ENCODE results near the gene ARHGAP24.

Gene ARHGAP24

DNA sequence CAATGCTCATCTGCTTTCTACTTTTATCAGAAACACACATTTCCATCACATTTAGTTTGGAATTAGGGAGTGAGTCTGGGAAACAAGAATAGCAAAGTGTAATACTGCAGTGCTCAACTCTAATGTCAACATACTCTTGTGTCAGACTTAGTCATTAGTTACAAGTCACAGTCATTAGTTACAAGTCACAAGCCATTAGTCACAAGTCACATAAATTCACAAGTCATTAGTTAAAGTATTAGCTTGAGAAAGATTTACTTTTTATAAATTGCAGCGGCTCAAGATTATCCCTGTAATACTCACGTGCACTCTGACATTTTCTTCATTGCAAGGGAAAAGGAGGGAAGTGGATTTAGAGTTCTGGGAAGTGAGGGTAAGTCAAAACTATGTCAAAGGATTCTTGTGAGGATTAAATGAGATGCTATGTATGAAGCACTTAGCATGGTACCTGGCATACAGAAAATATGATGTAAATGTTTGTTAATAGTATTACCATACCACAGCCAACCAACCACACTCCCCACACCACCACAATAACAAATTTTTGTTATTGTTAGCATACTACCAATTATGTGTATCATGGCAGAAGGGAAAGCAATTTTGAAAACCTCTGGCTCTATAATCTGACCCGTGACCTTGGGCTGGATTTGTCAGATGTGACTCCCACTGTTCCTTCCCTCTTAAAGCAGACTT is 116.6 kb downstream of the ARHGAP24 start:
- DNase-seq: no peak

GRCh38 chr4:85595098-85595775 is 120.3 kb downstream of the ARHGAP24 start:
- no peak for DNase-seq

DNA sequence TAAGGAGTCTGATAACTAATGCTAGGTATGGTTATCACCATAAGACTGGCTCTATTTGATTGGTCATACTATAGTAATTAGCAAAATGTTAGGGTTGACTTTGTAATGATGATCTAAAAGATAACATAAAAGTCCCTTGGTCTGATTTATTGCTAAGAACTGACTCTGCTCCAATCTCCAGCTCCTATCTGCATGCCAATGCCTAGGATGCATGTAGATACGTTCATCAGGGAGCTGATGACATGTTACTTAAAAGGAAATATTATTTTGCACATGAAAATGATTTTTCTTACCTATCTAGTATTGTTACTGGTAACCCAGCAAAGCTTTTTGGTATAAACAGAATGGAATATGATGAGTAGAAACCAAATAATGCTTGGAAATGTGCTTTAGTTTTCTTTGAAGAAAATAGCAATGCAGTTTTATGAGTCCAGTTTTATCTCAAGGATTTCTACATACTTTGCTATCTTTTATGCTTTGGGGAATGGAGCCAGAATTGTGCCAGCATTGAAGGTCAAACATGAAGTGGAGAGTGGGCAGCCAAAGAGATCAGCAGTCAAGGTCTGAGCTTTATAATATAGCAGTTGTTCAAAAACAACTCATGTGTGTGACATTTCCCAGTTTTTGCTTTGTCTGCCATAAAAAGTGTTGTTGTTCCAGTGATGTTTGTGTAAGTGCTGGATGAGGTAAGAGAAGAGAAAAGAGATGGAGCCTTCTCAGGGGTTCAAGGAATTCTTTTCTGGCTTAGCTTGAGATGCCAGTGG is 121.0 kb downstream of the ARHGAP24 start:
- no peak for DNase-seq

GRCh38 chr4:85598936-85599335 is 124.0 kb downstream of the ARHGAP24 start:
- no peak for DNase-seq

DNA sequence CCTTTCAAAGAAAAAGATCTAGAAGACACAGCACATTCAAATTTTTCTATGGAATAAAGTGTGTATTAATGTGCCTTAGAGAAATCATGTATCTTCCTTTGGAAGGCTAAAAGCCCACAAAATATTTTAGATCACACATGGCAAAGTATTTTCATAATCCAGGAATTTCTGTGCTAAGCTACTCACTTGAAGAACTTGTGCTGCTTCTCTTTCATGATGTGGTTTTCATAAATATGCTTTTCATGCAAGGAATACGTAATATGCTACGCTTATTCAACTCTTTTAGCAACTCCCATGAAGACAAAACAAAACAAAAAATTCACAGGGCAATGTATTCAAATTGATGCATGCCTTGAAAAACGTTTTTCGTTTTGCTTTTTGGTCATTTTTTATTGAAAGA is 125.6 kb downstream of the ARHGAP24 start:
- no peak for DNase-seq

GRCh38 chr4:85603437-85604336 is 128.7 kb downstream of the ARHGAP24 start:
- DNase-seq: no peak

DNA sequence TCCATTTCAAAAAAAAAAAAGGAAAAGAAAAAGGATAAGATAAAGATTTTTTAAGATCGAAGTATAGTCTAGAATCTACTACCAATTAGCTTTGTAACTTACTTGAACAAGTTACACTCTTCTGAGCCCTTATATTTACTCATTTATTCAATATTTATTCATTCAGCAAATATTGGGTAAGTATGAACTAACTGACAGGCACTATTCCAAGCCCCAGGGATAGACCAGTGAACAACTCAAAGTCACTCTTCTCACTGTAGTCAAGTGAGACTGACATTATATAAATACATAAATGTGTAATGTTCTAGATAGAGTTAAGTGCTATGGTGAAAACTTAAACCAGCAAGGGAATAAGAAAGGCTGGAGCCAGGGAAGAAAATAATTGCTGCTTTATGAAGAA is 131.6 kb downstream of the ARHGAP24 start:
- no peak for DNase-seq

GRCh38 chr4:85607624-85608023 is 132.7 kb downstream of the ARHGAP24 start:
- no peak for DNase-seq

- DNase-seq: no peak
Measured at GRCh38 chr4:85610450-85610849, 135.5 kb downstream of the ARHGAP24 start.

- DNase-seq: no peak
Measured at GRCh38 chr4:85611661-85612060, 136.7 kb downstream of the ARHGAP24 start.

- DNase-seq: no peak
Measured at GRCh38 chr4:85613901-85614300, 139.0 kb downstream of the ARHGAP24 start.

DNA sequence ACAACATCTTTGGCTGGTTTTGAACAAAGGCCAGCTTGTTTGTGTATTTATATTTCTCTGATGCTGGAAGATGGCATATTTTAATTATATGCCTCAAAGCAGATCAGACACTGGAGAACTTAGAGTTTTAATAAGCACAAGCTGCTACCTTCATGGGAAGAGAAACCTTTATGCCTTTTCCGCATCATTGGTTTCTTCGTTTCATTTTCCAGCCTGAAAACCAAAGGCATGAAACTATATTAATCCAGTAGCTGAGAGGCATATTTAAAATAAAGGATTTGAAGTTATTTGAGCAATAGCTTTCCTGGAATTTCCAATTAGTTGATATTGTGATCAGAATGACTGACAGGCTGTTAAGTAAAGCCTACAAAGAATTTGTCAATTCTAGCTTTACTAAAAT is 141.0 kb downstream of the ARHGAP24 start:
- no peak for DNase-seq

DNA sequence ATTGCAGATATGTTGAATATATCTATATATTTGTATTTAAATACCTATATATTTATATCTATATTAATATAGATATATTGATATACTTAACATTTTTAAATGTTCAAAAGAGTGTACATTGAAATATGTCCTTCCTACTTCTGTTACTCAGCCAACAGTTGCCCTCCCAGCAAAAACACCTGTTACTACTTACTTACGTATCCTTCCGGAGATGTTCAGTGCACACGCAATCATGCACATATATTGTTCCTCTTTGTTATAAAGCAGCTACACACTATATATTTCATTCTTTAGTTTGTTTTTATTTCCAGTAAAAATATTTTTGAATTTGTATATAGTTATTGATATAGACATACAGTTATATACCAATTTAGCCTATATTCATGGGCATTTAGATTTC is 142.3 kb downstream of the ARHGAP24 start:
- DNase-seq: no peak

DNA sequence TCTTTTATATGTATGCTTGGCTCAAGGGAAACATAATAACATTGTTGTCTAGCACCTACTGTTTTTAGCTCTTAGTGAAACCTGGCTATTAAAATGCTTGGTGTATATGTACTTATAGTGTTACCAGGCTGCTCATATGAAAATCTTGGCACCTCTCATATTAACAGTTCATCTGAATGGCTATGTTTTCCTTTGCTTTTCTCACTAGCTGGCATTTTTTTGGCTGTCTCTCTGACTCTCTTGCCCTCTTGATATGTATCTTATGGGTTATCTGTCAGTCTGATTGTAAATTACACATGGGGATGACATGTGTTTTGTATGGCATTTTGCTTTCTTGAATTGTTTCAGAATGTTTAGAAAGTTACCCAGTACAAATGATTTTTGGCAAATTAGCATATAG is 158.0 kb downstream of the ARHGAP24 start:
- no peak for DNase-seq

DNA sequence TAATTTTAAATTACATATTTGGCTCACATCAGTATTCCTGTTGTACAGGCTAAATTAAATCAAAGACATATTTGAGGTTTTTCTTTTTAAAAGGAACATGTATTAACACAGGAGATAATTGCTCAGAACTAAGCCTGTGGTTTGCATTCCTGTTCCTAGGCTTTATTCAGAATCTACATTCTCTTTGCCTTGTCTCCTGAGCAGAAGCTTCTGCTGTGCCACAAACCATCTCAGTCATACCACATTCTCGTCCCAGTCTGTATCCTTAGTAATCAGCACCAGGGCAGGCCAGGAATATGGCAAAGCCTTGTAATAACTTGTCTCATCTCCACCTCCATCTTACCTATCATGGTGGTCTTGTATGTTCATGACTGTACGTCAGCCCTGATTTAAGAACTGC is 162.8 kb downstream of the ARHGAP24 start:
- no peak for DNase-seq

- DNase-seq: no peak
Measured at GRCh38 chr4:85639946-85640345, 165.0 kb downstream of the ARHGAP24 start.

- no peak for DNase-seq
Measured at GRCh38 chr4:85642356-85643100, 167.6 kb downstream of the ARHGAP24 start.

DNA sequence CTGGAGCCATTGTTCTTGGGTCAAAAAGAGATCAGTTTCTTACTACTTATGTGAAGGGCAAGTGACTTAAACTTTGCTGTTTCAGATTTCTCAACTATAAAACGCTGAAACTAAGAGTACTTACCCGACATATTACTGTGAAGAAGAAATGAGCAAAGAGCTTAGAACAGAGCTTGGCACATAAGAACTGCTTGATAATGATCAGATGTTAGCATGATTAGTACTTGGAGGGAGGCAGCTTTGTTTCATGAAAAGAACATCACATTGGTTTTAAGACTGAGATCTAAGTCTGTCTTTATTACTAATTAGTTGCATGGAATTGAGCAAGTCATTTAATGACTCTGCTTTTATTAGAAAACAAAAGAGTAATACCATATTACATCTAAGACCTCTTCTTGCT is 169.1 kb downstream of the ARHGAP24 start:
- no peak for DNase-seq

- DNase-seq: no peak
Measured at GRCh38 chr4:85650908-85651307, 176.0 kb downstream of the ARHGAP24 start.

GRCh38 chr4:85656759-85657505 is 182.0 kb downstream of the ARHGAP24 start:
- no peak for DNase-seq

GRCh38 chr4:85658766-85659439 is 184.0 kb downstream of the ARHGAP24 start:
- no peak for DNase-seq

Measured in activated T-cell treated with anti-CD3 and anti-CD28 coated beads, Interleukin-2, amount 50 U/mL, for 48 hours (primary cell).